GM21619 (cell line): ENCODE data around the gene PMEL.
"Not testable (repeated sequence)": the region's sequence is repeated elsewhere in the genome, so short reads cannot be mapped to it uniquely, and the experiment has no call there.

Source experiments
- ATAC-seq: cut with Tn5 transposase; IDR thresholded peaks from one replicate; pipeline ENCODE4 v1.9.1; 2021; ENCODE audit not compliant: unreplicated experiment

Gene PMEL

GRCh38 chr12:55983232-55983842, 17.5 kb upstream of the PMEL start:
- ATAC-seq: no peak

GRCh38 chr12:55982319-55982936, 16.6 kb upstream of the PMEL start:
- ATAC-seq: peak; percentile 86

- not testable (repeated sequence) for ATAC-seq
Measured at GRCh38 chr12:55981882-55982281, 16.0 kb upstream of the PMEL start.

DNA sequence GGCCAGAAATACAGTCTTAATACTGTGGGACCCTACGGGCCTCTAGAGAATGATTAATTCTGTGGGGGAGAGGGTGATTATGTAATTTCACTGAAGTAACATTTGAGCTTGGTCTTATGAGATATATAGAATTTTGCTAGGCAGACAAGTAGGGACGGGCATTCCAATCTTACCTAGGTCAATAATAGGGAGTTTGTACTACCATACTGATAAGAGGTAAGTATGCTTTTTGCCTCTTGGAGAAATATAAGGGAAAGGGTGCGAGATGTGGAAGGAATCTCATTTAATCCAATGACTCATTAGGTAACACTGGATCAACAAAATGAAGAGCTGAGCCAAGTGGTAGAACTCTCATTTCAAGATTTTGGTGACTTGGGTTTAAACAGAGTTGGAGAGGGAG, 13.2 kb upstream of the PMEL start:
- ATAC-seq: no peak

- ATAC-seq: no peak
Measured at GRCh38 chr12:55978393-55978792, 12.6 kb upstream of the PMEL start.

DNA sequence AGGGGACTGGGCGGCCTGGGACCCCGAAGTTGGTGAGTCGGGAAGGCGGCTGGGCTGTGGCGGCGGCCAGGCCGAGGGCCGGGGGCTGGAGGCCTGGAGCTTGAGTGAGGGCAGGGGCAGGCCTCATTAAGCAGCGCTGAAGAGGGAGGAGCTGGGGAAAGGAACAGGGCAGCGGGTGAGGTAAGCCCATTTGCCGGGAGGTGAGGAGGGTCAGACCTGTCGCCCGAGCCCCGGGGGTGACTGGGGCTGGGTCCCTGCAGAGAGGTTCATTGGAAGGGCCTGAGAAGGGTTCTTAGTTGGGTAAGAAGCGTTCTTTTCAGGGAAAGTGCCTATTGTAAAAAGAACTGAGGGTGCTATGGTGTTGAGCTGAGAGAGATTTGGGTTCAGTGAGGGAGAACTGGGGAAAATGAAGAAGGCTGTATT, 8.5 kb upstream of the PMEL start:
- ATAC-seq: peak; percentile 8

DNA sequence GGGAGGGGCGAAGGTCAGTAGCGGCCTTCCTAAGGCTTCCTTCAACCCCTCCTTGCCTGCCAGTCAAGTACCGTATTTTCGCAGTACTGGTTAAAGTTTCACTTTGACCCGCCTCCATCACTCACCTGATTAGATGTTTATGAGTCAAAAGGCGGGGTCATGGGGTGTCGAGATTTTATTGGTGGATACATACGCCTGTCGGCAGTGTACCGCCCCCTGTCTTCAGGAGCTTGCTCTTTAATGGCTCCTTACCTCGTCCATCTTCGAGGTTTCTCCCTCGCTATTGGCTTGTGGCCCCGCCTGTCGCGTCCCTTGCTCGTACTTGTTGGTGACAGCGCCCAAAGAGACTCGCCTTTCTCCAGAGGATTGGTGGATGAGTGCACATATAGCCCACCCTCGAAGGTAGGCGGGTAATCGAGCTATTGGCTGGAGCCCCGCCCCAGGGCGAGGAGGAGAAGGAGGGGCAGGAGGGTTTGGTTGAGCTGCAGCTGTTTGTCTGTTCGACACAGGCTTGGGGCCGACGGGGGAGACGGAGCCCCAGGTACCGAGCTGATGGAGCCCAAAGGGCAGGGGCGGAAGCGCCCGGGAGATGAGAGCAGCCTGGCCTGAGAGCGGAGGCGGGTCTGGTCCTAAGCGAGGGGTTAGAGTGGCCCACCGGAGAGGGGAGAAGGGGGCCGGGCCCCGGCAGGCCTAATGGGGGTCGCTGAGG, 7.9 kb upstream of the PMEL start, which contains the start of gene RAB5B:
Gene RAB5B (plus strand): TSS at position 480 of the 709 bp plus-strand sequence. CDS start 12,883 bp downstream, outside the sequence.
- peak; percentile 92 for ATAC-seq

GRCh38 chr12:55972911-55973598, 7.2 kb upstream of the PMEL start:
- ATAC-seq: no peak

DNA sequence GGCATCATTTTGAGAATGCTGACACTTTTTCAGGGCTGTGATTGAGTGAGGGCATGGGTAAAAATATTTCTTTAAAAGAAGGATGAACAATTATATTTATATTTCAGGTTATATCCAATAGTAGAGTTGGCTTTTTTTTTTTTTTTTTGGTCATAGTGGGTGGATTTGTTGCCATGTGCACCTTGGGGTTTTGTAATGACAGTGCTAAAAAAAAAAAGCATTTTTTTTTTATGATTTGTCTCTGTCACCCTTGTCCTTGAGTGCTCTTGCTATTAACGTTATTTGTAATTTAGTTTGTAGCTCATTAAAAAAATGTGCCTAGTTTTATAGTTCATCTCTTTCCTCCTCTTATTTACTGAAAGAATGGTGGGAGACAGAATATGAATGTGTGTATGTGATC, 6.6 kb upstream of the PMEL start:
- ATAC-seq: no peak

- ATAC-seq: no peak
Measured at GRCh38 chr12:55972042-55972441, 6.2 kb upstream of the PMEL start.

DNA sequence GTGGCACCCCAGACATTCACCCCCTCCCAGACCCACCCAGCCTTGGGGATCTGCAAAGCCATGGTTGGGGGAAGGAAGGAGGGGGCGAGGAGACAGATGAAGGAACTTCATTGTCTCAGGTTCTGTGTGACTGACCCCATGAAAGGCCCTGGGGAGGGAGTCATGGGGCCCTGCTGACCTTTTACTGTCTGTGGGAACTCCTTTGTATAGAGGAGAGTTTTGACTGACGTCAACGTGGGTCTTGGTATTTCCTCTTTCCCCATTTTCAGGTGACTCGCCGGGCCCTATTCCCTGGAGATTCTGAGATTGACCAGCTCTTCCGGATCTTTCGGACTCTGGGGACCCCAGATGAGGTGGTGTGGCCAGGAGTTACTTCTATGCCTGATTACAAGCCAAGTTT, 4.9 kb upstream of the PMEL start:
- no peak for ATAC-seq

GRCh38 chr12:55969356-55969755, 3.5 kb upstream of the PMEL start:
- ATAC-seq: no peak

DNA sequence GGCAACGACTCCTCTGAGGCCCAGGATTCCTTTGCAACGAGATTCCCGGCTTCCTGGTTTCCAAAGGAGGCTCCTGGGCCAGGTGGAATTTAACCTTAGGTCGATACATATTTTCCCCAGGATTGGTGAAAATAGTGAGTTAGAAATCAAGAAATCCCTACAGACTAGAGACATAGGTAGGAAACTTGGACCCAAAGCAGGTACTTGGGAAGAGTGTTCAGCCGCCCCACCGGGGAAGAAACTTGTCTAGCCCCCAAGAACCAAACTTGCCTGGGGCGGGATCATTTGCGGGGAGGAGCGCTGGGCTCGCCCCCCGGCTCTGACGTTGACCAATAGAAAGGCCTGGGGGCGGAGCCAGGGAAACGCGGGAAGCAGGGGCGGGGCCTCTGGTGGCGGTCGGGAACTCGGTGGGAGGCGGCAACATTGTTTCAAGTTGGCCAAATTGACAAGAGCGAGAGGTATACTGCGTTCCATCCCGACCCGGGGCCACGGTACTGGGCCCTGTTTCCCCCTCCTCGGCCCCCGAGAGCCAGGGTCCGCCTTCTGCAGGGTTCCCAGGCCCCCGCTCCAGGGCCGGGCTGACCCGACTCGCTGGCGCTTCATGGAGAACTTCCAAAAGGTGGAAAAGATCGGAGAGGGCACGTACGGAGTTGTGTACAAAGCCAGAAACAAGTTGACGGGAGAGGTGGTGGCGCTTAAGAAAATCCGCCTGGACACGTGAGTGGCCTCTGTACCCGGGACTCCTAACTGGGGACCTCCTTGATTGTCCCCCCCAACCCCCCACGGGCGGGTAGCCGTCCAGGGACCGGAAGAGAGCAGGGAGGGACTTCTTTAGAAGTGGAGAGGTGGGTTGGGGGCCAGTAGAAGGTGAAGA, 803 bp upstream of the PMEL start, which contains the start of gene CDK2:
Gene CDK2 (plus strand): TSS at position 423 of the 874 bp plus-strand sequence. CDS start 179 bp downstream, at position 602.
- ATAC-seq: peak; percentile 94

DNA sequence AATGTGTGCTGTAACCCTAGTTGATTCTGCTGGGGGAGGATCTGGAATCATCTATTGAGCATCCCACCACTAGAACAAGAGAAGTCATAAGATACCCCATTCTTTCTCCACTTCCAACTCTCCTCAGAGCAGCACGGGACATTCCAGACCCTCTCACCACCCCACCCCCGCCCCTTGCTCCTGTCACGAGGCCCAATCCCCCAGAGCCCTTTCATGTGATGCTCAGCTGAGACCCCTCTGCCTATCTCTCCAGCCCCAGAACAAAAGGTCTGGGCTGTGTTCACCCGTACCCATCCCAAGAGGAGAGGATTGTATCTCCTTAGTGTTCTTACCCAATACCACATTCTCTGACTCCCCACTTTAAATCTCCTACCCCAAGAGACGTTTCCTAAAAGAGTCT, 602 bp downstream of the PMEL start:
- ATAC-seq: no peak

GRCh38 chr12:55963760-55964159, 2.1 kb downstream of the PMEL start:
- no peak for ATAC-seq

DNA sequence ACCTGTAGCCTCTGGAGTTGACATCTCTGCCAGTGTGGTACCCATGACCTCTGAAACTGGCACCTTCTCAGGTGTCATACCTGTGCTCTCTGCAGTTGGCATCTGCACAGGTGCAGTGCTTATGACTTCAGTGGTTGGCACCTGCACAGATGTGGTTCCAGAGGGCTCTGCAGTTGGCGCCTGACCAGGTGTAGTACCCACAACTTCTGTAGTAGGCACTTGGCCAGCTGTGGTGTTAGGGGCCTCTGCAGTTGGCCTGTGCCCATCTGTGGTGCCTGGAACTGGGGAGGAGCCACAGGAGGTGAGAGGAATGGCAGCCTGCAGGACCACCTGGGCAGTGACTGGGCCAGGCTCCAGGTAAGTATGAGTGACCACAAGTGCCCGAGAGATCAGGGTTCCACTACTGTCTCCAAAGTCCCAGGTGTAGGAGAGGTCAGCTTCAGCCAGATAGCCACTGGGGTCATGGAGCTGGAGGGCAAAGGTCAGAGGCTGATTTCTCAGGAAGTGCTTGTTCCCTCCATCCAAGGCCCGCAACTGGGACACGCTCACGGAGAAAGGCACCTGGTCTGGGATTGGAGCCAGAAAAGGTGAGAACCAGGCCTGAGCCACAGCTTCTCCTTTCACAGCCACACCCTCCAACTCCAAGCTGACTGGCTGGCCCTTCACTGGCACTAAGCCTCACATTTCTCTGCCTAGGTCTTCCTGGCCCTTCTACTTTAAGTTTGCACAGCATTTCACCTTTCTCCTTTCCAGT, 8.6 kb downstream of the PMEL start:
- ATAC-seq: no peak

- no peak for ATAC-seq
Measured at GRCh38 chr12:55955800-55956508, 9.9 kb downstream of the PMEL start.

GRCh38 chr12:55955344-55955743, 10.5 kb downstream of the PMEL start:
- no peak for ATAC-seq

GRCh38 chr12:55946553-55946952, 19.3 kb downstream of the PMEL start:
- no peak for ATAC-seq
